HepG2 (cell line): Measurements from ENCODE around the gene KDM4B. TPM values are rescaled to one million over a fixed set of nuclear protein-coding genes. Genes with fewer than 3 reads are reported as not detected.

Experiments used
- ATAC-seq: fragments of 200-7000 bp; cut with Tn5 transposase; 3 replicates; pipeline ENCODE4 v1.9.1; 2020; ENCODE audit warnings: mild to moderate bottlenecking, moderate library complexity
- BruUV-seq: library from RNA; stranded (reverse); fragments of 400-500 nt; replicated peaks from 2 replicates; lab custom pipeline; 2021; lab: Mats Ljungman, UMichigan
- CTCF ChIA-PET: fragments of 300-600 bp; formaldehyde crosslinking; extraction: SDS; loops from one replicate; lab custom pipeline; 2021; ENCODE audit warnings: low total read pairs, inconsistent platforms, low intra/inter-chr PET ratio; lab: Yijun Ruan, JAX
- POLR2A ChIA-PET: fragments of 350-600 bp; sonication (Branson Sonifier 250); formaldehyde crosslinking; loops from one replicate; lab custom pipeline; 2020; ENCODE audit warnings: antibody characterized with exemption, inconsistent platforms; lab: Yijun Ruan, JAX
- DNase-seq: peaks from one replicate; pipeline ENCODE4 v3.0.0-alpha.2; 2015; ENCODE audit warnings: low spot score
- FAIRE-seq: peaks from 3 replicates; lab custom pipeline; 2011; peaks lifted over from hg19 to GRCh38; lab: Jason Lieb, UNC
- H2AFZ ChIP-seq: one replicate; pipeline ENCODE4 v1.6.1; 2011; ENCODE audit warnings: low read length, inconsistent platforms
- H3K27ac ChIP-seq: fragments of 300-600 bp; 3 replicates; pipeline ENCODE4 v1.8.0; 2011; ENCODE audit warnings: mixed run types, mild to moderate bottlenecking, mixed read lengths, low read length, inconsistent platforms; ENCODE audit not compliant: insufficient read depth; ENCODE audit errors: extremely low read length
- H3K27me3 ChIP-seq, 2 experiments: fragments of 200-600 bp in 1 of 2; 2 replicates in 1 of 2; 3 replicates in 1 of 2; pipeline versions ENCODE4 v1.6.0 to v1.8.0; 2011; ENCODE audit warnings: low read length in 2 of 2, mild to moderate bottlenecking in 2 of 2, moderate library complexity in 2 of 2, inconsistent platforms in 1 of 2; ENCODE audit not compliant: insufficient read depth in 2 of 2, control insufficient read depth in 1 of 2
- H3K36me3 ChIP-seq, 2 experiments: fragments of 200-600 bp in 1 of 2; replicated peaks in 1 of 2; 2 replicates in 1 of 2; 3 replicates in 1 of 2; pipeline versions ENCODE4 v1.5.1 to v1.8.0; 2011; ENCODE audit warnings: low read length in 2 of 2, inconsistent platforms in 1 of 2; ENCODE audit not compliant: insufficient read depth in 2 of 2, control insufficient read depth in 1 of 2
- H3K4me1 ChIP-seq: 2 replicates; pipeline ENCODE4 v1.5.1; 2012; ENCODE audit warnings: low read length, inconsistent platforms; ENCODE audit not compliant: insufficient read depth
- H3K4me2 ChIP-seq: 2 replicates; pipeline ENCODE4 v1.6.0; 2011; ENCODE audit warnings: low read depth, low read length, inconsistent platforms
- H3K4me3 ChIP-seq, 3 experiments: fragments of 200-600 bp in 1 of 3; sonication (generic), shearing (Covaris generic) in 1 of 3; replicated peaks in 1 of 3; 2 replicates each; pipeline ENCODE4 v1.5.1; 2011 to 2016; ENCODE audit warnings: low read length in 3 of 3, inconsistent platforms in 2 of 3, low read depth in 2 of 3, mild to moderate bottlenecking in 2 of 3, control low read depth in 1 of 3, mixed read lengths in 1 of 3; ENCODE audit not compliant: insufficient read depth in 1 of 3
- H3K79me2 ChIP-seq: one replicate; pipeline ENCODE4 v1.6.1; 2011; ENCODE audit warnings: low read length, inconsistent platforms; ENCODE audit not compliant: insufficient read depth
- H3K9ac ChIP-seq: 2 replicates; pipeline ENCODE4 v1.6.0; 2011; ENCODE audit warnings: mild to moderate bottlenecking, low read depth, low read length, inconsistent platforms; ENCODE audit not compliant: insufficient read depth
- H3K9me3 ChIP-seq: 2 replicates; pipeline ENCODE4 v1.5.1; 2012; ENCODE audit warnings: mild to moderate bottlenecking, low read length
- H4K20me1 ChIP-seq: 2 replicates; pipeline ENCODE4 v1.6.0; 2011; ENCODE audit warnings: inconsistent platforms, mild to moderate bottlenecking, low read length, moderate library complexity; ENCODE audit not compliant: insufficient read depth
- HCFC1 ChIP-seq: fragments of 150-350 bp; IDR thresholded peaks from 2 replicates; pipeline ENCODE4 v1.6.1; 2014; ENCODE audit warnings: low read depth, low read length
- MZF1 ChIP-seq: sonication (generic); formaldehyde crosslinking; IDR thresholded peaks from 2 replicates; pipeline ENCODE4 v1.8.1; 2023; ENCODE audit warnings: mild to moderate bottlenecking, missing genetic modification reagents, borderline replicate concordance
- NCOR1 ChIP-seq: fragments of 200-600 bp; sonication (generic); IDR thresholded peaks from 2 replicates; pipeline ENCODE4 v1.7.0; 2017; ENCODE audit warnings: antibody characterized with exemption, low read length, borderline replicate concordance
- ZFY ChIP-seq: sonication (generic); formaldehyde crosslinking; IDR thresholded peaks from 2 replicates; pipeline ENCODE4 v1.4.0; 2020; ENCODE audit warnings: missing genetic modification reagents
- ZNF335 ChIP-seq: sonication (generic); formaldehyde crosslinking; IDR thresholded peaks from 2 replicates; pipeline ENCODE4 v1.4.0; 2020; ENCODE audit warnings: missing genetic modification reagents
- ZNF382 ChIP-seq: sonication (generic); formaldehyde crosslinking; IDR thresholded peaks from 2 replicates; pipeline ENCODE4 v1.5.0; 2020; ENCODE audit warnings: missing genetic modification reagents, mild to moderate bottlenecking, borderline replicate concordance
- ZNF451 ChIP-seq: sonication (generic); formaldehyde crosslinking; IDR thresholded peaks from 2 replicates; pipeline ENCODE4 v1.5.0; 2020; ENCODE audit warnings: mild to moderate bottlenecking, missing genetic modification reagents
- WGBS: methylation state at CpG from one replicate; pipeline ENCODE4 v1.1.6; 2017; ENCODE audit warnings: low lambda C conversion rate; 5-methylcytosine and 5-hydroxymethylcytosine counted together
- in situ Hi-C: cut with HindIII; loops from 2 replicates; pipeline ENCODE4 v1.10.0; 2017; ENCODE audit warnings: low pct_unique_long_range_greater_than_20kb; ENCODE audit not compliant: extremely low pct_ligation_motif_present
- intact Hi-C: fragments of 100-400 bp; cut with micrococcal nuclease; formaldehyde crosslinking; loops from one replicate; pipeline ENCODE4 v1.10.0; 2022; ENCODE audit not compliant: unreplicated experiment
- polyA plus RNA-seq, 8 experiments: library from polyadenylated mRNA; depleted of rRNA in 3 of 8; stranded (reverse) in 7 of 8; unstranded in 1 of 8; fragments of >200 nt; fragmentation: Illumina TruSeq in 4 of 8; extraction: Trizol in 4 of 8; gene quantifications; 2 replicates each; pipeline versions ENCODE4 v1.2.1 to v1.2.3, GENCODE V29; 2011 to 2016; ENCODE audit warnings: low read depth in 4 of 8, missing spikeins in 1 of 8, mixed read lengths in 1 of 8; ENCODE audit not compliant: insufficient read depth in 1 of 8
- total RNA-seq, 5 experiments: library from RNA; depleted of rRNA; stranded (reverse); fragments of >200 nt; fragmentation: Illumina TruSeq; extraction: Trizol; gene quantifications; 2 replicates each; pipeline ENCODE4 v1.2.3, GENCODE V29; 2016; ENCODE audit warnings: low read depth in 1 of 5
- TF ChIP-seq, protein P1 (sequence below): sonication (generic); formaldehyde crosslinking; IDR thresholded peaks from 2 replicates; pipeline ENCODE4 v1.4.0; 2020; ENCODE audit warnings: missing genetic modification reagents
- TF ChIP-seq, protein P2 (sequence below): sonication (generic); formaldehyde crosslinking; IDR thresholded peaks from 2 replicates; pipeline ENCODE4 v1.8.1; 2022; ENCODE audit warnings: mild to moderate bottlenecking, missing genetic modification reagents
- TF ChIP-seq, protein P3 (sequence below): sonication (generic); formaldehyde crosslinking; IDR thresholded peaks from 2 replicates; pipeline ENCODE4 v1.5.0; 2020; ENCODE audit warnings: missing genetic modification reagents, mild to moderate bottlenecking, borderline replicate concordance
- TF ChIP-seq, protein P4 (sequence below): sonication (generic); formaldehyde crosslinking; IDR thresholded peaks from 2 replicates; pipeline ENCODE4 v1.4.0; 2020; ENCODE audit warnings: missing genetic modification reagents, mild to moderate bottlenecking, borderline replicate concordance

Gene KDM4B
- total and polyA plus RNA-seq, 2 of the 13 experiments (the other 11 are each of a cell fraction or from before 2014, with no cell fraction given), result 4.9 to 14.6 TPM

DNA sequence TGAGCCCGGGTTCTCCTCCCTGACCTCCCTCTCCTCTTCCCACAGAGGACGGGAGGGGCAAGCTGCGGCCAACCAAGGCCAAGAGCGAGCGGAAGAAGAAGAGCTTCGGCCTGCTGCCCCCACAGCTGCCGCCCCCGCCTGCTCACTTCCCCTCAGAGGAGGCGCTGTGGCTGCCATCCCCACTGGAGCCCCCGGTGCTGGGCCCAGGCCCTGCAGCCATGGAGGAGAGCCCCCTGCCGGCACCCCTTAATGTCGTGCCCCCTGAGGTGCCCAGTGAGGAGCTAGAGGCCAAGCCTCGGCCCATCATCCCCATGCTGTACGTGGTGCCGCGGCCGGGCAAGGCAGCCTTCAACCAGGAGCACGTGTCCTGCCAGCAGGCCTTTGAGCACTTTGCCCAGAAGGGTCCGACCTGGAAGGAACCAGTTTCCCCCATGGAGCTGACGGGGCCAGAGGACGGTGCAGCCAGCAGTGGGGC lies 162.2 kb downstream of the KDM4B start:
- intact Hi-C loops, result no loop called here
- Histone ChIP-seq H3K36me3 (peaks cover 9 to 18% of the 10 kb centered on the region in 2 experiments; a peak in 3 of 5 replicates), H2AFZ (no peak overlapping the region)
- TF ChIP-seq, protein P1, sequence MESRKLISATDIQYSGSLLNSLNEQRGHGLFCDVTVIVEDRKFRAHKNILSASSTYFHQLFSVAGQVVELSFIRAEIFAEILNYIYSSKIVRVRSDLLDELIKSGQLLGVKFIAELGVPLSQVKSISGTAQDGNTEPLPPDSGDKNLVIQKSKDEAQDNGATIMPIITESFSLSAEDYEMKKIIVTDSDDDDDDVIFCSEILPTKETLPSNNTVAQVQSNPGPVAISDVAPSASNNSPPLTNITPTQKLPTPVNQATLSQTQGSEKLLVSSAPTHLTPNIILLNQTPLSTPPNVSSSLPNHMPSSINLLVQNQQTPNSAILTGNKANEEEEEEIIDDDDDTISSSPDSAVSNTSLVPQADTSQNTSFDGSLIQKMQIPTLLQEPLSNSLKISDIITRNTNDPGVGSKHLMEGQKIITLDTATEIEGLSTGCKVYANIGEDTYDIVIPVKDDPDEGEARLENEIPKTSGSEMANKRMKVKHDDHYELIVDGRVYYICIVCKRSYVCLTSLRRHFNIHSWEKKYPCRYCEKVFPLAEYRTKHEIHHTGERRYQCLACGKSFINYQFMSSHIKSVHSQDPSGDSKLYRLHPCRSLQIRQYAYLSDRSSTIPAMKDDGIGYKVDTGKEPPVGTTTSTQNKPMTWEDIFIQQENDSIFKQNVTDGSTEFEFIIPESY (CRISPR knock-in tag), result peak; percentile 51; the same call in 1 of the 2 replicates
- no peak for TF ChIP-seq ZNF451
- TF ChIP-seq, all 625 proteins: peak for 1
- WGBS, result 95% methylated on average over 10 of the region's 21 CpGs
- in situ Hi-C loops, result no loop called here
- CTCF ChIA-PET, result no interaction called here
- POLR2A ChIA-PET, result no interaction called here
- Histone ChIP-seq H3K4me1 (no peaks in the 10 kb centered on the region), H3K4me2 (no peak overlapping the region), H4K20me1 (no peaks in the 10 kb centered on the region), H3K79me2 (no peaks in the 10 kb centered on the region), H3K27me3 (no peaks in the 10 kb centered on the region), H3K27ac (no peak overlapping the region), H3K9me3 (no peaks in the 10 kb centered on the region), H3K9ac (no peak overlapping the region), H3K4me3 (no peak overlapping the region)
- FAIRE-seq (no peak), ATAC-seq (no peak), DNase-seq (no peak)
- no TSS peak for BruUV-seq

DNA sequence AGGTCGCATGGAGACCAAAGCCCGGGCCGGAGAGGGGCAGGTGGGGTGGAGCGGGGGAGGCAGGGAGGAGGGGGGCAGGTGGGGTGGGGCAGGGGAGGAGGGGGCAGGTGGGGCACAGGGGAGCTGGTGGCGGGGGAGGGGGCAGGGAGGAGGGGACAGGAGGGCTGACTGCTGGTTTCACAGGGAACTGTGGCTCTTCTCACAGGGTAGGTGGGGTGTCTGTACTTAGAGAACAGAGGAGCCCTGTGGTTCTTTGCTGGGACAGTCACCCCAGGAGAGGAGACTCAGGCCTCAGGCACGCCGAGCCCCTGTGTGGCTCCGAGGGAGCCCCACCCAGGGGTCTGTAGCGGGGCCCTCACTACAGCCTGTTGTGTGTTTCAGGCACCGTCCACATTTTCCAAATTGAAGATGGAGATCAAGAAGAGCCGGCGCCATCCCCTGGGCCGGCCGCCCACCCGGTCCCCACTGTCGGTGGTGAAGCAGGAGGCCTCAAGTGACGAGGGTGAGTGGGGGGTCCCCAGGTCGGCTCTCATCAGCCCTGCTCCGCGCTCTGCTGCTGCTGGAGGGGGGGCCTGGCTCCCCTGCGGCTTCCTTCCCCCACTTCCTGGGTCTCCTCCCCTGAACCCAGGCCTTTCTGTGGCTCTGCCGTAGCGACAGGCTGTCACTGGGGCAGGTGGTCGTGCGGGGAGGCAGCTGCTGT lies 162.7 kb downstream of the KDM4B start:
- H3K4me2 ChIP-seq, result no peak overlapping the region
- WGBS, result 96% methylated on average over 9 of the region's 25 CpGs
- TF ChIP-seq, protein P2, sequence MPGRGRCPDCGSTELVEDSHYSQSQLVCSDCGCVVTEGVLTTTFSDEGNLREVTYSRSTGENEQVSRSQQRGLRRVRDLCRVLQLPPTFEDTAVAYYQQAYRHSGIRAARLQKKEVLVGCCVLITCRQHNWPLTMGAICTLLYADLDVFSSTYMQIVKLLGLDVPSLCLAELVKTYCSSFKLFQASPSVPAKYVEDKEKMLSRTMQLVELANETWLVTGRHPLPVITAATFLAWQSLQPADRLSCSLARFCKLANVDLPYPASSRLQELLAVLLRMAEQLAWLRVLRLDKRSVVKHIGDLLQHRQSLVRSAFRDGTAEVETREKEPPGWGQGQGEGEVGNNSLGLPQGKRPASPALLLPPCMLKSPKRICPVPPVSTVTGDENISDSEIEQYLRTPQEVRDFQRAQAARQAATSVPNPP (CRISPR knock-in tag), result no peak
- TF ChIP-seq, protein P3, sequence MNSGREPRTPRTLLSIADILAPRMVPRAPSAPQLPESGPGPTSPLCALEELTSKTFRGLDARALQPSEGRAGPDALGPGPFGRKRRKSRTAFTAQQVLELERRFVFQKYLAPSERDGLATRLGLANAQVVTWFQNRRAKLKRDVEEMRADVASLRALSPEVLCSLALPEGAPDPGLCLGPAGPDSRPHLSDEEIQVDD (CRISPR knock-in tag), result no peak
- TF ChIP-seq MZF1 (CRISPR knock-in tag), result no peak
- TF ChIP-seq, protein P4, sequence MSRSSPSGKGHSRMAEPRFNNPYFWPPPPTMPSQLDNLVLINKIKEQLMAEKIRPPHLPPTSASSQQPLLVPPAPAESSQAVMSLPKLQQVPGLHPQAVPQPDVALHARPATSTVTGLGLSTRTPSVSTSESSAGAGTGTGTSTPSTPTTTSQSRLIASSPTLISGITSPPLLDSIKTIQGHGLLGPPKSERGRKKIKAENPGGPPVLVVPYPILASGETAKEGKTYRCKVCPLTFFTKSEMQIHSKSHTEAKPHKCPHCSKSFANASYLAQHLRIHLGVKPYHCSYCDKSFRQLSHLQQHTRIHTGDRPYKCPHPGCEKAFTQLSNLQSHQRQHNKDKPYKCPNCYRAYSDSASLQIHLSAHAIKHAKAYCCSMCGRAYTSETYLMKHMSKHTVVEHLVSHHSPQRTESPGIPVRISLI (CRISPR knock-in tag), result no peak
- no peak for TF ChIP-seq ZFY (CRISPR knock-in tag)
- TF ChIP-seq ZNF382 (CRISPR knock-in tag), result no peak
- no peak for TF ChIP-seq HCFC1
- TF ChIP-seq ZNF335 (CRISPR knock-in tag), result no peak
- no peak for TF ChIP-seq NCOR1

More for the DNA sequence above, 162.7 kb downstream of the KDM4B start:
- CTCF ChIA-PET, result no interaction called here
- Histone ChIP-seq H3K79me2 (no peaks in the 10 kb centered on the region), H3K9me3 (no peaks in the 10 kb centered on the region), H3K4me3 (no peak overlapping the region), H3K27me3 (no peaks in the 10 kb centered on the region), H3K9ac (no peak overlapping the region), H2AFZ (no peak overlapping the region), H3K27ac (no peak overlapping the region), H3K4me1 (no peaks in the 10 kb centered on the region), H4K20me1 (no peaks in the 10 kb centered on the region), H3K36me3 (peaks cover 9 to 18% of the 10 kb centered on the region in 2 experiments; a peak in 3 of 5 replicates)
- in situ Hi-C loops (no loop called here), intact Hi-C loops (no loop called here)
- POLR2A ChIA-PET, result no interaction called here
- DNase-seq (no peak), ATAC-seq (no peak), FAIRE-seq (no peak)
- BruUV-seq, result no TSS peak
